HepG2 (cell line): Measurements from ENCODE around the gene ABCC8. TPM values are rescaled to one million over a fixed set of nuclear protein-coding genes. Genes with fewer than 3 reads are reported as not detected.

Experiments used
- ATAC-seq: fragments of 200-7000 bp; cut with Tn5 transposase; 3 replicates; pipeline ENCODE4 v1.9.1; 2020; ENCODE audit warnings: mild to moderate bottlenecking, moderate library complexity
- BruUV-seq: library from RNA; stranded (reverse); fragments of 400-500 nt; replicated peaks from 2 replicates; lab custom pipeline; 2021; lab: Mats Ljungman, UMichigan
- CTCF ChIA-PET: fragments of 300-600 bp; formaldehyde crosslinking; extraction: SDS; loops from one replicate; lab custom pipeline; 2021; ENCODE audit warnings: low total read pairs, inconsistent platforms, low intra/inter-chr PET ratio; lab: Yijun Ruan, JAX
- POLR2A ChIA-PET: fragments of 350-600 bp; sonication (Branson Sonifier 250); formaldehyde crosslinking; loops from one replicate; lab custom pipeline; 2020; ENCODE audit warnings: antibody characterized with exemption, inconsistent platforms; lab: Yijun Ruan, JAX
- DNase-seq: peaks from one replicate; pipeline ENCODE4 v3.0.0-alpha.2; 2015; ENCODE audit warnings: low spot score
- FAIRE-seq: peaks from 3 replicates; lab custom pipeline; 2011; peaks lifted over from hg19 to GRCh38; lab: Jason Lieb, UNC
- H2AFZ ChIP-seq: one replicate; pipeline ENCODE4 v1.6.1; 2011; ENCODE audit warnings: low read length, inconsistent platforms
- H3K27ac ChIP-seq: fragments of 300-600 bp; 3 replicates; pipeline ENCODE4 v1.8.0; 2011; ENCODE audit warnings: mixed run types, mild to moderate bottlenecking, mixed read lengths, low read length, inconsistent platforms; ENCODE audit not compliant: insufficient read depth; ENCODE audit errors: extremely low read length
- H3K27me3 ChIP-seq, 2 experiments: fragments of 200-600 bp in 1 of 2; 2 replicates in 1 of 2; 3 replicates in 1 of 2; pipeline versions ENCODE4 v1.6.0 to v1.8.0; 2011; ENCODE audit warnings: low read length in 2 of 2, mild to moderate bottlenecking in 2 of 2, moderate library complexity in 2 of 2, inconsistent platforms in 1 of 2; ENCODE audit not compliant: insufficient read depth in 2 of 2, control insufficient read depth in 1 of 2
- H3K36me3 ChIP-seq, 2 experiments: fragments of 200-600 bp in 1 of 2; replicated peaks in 1 of 2; 2 replicates in 1 of 2; 3 replicates in 1 of 2; pipeline versions ENCODE4 v1.5.1 to v1.8.0; 2011; ENCODE audit warnings: low read length in 2 of 2, inconsistent platforms in 1 of 2; ENCODE audit not compliant: insufficient read depth in 2 of 2, control insufficient read depth in 1 of 2
- H3K4me1 ChIP-seq: 2 replicates; pipeline ENCODE4 v1.5.1; 2012; ENCODE audit warnings: low read length, inconsistent platforms; ENCODE audit not compliant: insufficient read depth
- H3K4me2 ChIP-seq: 2 replicates; pipeline ENCODE4 v1.6.0; 2011; ENCODE audit warnings: low read depth, low read length, inconsistent platforms
- H3K4me3 ChIP-seq, 3 experiments: fragments of 200-600 bp in 1 of 3; sonication (generic), shearing (Covaris generic) in 1 of 3; replicated peaks in 1 of 3; 2 replicates each; pipeline ENCODE4 v1.5.1; 2011 to 2016; ENCODE audit warnings: low read length in 3 of 3, inconsistent platforms in 2 of 3, low read depth in 2 of 3, mild to moderate bottlenecking in 2 of 3, control low read depth in 1 of 3, mixed read lengths in 1 of 3; ENCODE audit not compliant: insufficient read depth in 1 of 3
- H3K79me2 ChIP-seq: one replicate; pipeline ENCODE4 v1.6.1; 2011; ENCODE audit warnings: low read length, inconsistent platforms; ENCODE audit not compliant: insufficient read depth
- H3K9ac ChIP-seq: 2 replicates; pipeline ENCODE4 v1.6.0; 2011; ENCODE audit warnings: mild to moderate bottlenecking, low read depth, low read length, inconsistent platforms; ENCODE audit not compliant: insufficient read depth
- H3K9me3 ChIP-seq: 2 replicates; pipeline ENCODE4 v1.5.1; 2012; ENCODE audit warnings: mild to moderate bottlenecking, low read length
- H4K20me1 ChIP-seq: 2 replicates; pipeline ENCODE4 v1.6.0; 2011; ENCODE audit warnings: inconsistent platforms, mild to moderate bottlenecking, low read length, moderate library complexity; ENCODE audit not compliant: insufficient read depth
- FOSL2 ChIP-seq: sonication (generic); formaldehyde crosslinking; IDR thresholded peaks from 2 replicates; pipeline ENCODE4 v1.4.0; 2020; ENCODE audit warnings: missing genetic modification reagents
- GTF2F1 ChIP-seq: fragments of 150-350 bp; IDR thresholded peaks from 2 replicates; pipeline ENCODE4 v1.6.1; 2014; ENCODE audit warnings: low read length
- MYC ChIP-seq: sonication (generic); formaldehyde crosslinking; IDR thresholded peaks from 2 replicates; pipeline ENCODE4 v1.9.0; 2021; ENCODE audit warnings: missing genetic modification reagents, borderline replicate concordance
- NFRKB ChIP-seq: fragments of 450-650 bp; IDR thresholded peaks from 2 replicates; pipeline ENCODE4 v1.6.1; 2017
- NR2F6 ChIP-seq, 2 experiments: IDR thresholded peaks; 2 replicates each; pipeline ENCODE4 v1.6.1; 2016; ENCODE audit warnings: antibody characterized with exemption in 1 of 2, mild to moderate bottlenecking in 1 of 2
- TEAD2 ChIP-seq: sonication (generic); formaldehyde crosslinking; IDR thresholded peaks from 2 replicates; pipeline ENCODE4 v1.9.0; 2021; ENCODE audit warnings: missing genetic modification reagents
- ZNF20 ChIP-seq: sonication (generic); formaldehyde crosslinking; IDR thresholded peaks from 2 replicates; pipeline ENCODE4 v1.4.0; 2020; ENCODE audit warnings: mild to moderate bottlenecking, moderate library complexity, missing genetic modification reagents
- ZNF709 ChIP-seq: sonication (generic); formaldehyde crosslinking; IDR thresholded peaks from 2 replicates; pipeline ENCODE4 v1.5.0; 2020; ENCODE audit warnings: mild to moderate bottlenecking, missing genetic modification reagents
- ZNF839 ChIP-seq: sonication (generic); formaldehyde crosslinking; IDR thresholded peaks from 2 replicates; pipeline ENCODE4 v1.4.0; 2020; ENCODE audit warnings: missing genetic modification reagents, mild to moderate bottlenecking, borderline replicate concordance
- WGBS: methylation state at CpG from one replicate; pipeline ENCODE4 v1.1.6; 2017; ENCODE audit warnings: low lambda C conversion rate; 5-methylcytosine and 5-hydroxymethylcytosine counted together
- in situ Hi-C: cut with HindIII; loops from 2 replicates; pipeline ENCODE4 v1.10.0; 2017; ENCODE audit warnings: low pct_unique_long_range_greater_than_20kb; ENCODE audit not compliant: extremely low pct_ligation_motif_present
- intact Hi-C: fragments of 100-400 bp; cut with micrococcal nuclease; formaldehyde crosslinking; loops from one replicate; pipeline ENCODE4 v1.10.0; 2022; ENCODE audit not compliant: unreplicated experiment
- polyA plus RNA-seq, 8 experiments: library from polyadenylated mRNA; depleted of rRNA in 3 of 8; stranded (reverse) in 7 of 8; unstranded in 1 of 8; fragments of >200 nt; fragmentation: Illumina TruSeq in 4 of 8; extraction: Trizol in 4 of 8; gene quantifications; 2 replicates each; pipeline versions ENCODE4 v1.2.1 to v1.2.3, GENCODE V29; 2011 to 2016; ENCODE audit warnings: low read depth in 4 of 8, missing spikeins in 1 of 8, mixed read lengths in 1 of 8; ENCODE audit not compliant: insufficient read depth in 1 of 8
- total RNA-seq, 5 experiments: library from RNA; depleted of rRNA; stranded (reverse); fragments of >200 nt; fragmentation: Illumina TruSeq; extraction: Trizol; gene quantifications; 2 replicates each; pipeline ENCODE4 v1.2.3, GENCODE V29; 2016; ENCODE audit warnings: low read depth in 1 of 5
- TF ChIP-seq, protein P1 (sequence below): sonication (generic); formaldehyde crosslinking; IDR thresholded peaks from 2 replicates; pipeline ENCODE4 v1.8.1; 2023; ENCODE audit warnings: mild to moderate bottlenecking, moderate library complexity, missing genetic modification reagents

The ABCC8 gene
- total and polyA plus RNA-seq, 2 of the 13 experiments (the other 11 are each of a cell fraction or from before 2014, with no cell fraction given) = not detected

DNA sequence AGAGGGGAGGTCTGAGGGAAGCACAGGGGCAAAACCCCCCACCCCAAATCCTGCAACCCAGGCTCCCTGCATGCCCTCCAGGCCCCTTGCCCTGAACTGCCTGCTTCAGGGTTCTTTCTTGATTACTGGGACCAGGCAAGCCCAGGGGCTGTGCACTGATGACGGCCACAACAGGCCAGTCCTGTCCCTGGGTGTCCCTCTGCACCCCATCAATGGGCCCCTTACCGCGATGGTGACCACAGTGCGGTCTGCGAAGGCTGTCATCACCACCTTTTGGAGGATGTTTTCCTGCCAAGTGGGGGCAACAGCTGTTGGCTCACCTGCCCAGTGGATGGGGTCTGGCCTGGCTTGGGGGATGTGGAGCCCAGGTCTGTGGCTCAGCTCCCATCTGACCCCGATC lies 83.2 kb downstream of the ABCC8 start (continued):
- TF ChIP-seq ZNF709 (no peak), NR2F6 (IDR thresholded peaks at IDR 0.05) (no peak), NR2F6 (CRISPR knock-in tag; IDR thresholded peaks at IDR 0.05) (no peak), GTF2F1 (no peak), ZNF839 (no peak), ZNF20 (CRISPR knock-in tag) (no peak)
- TF ChIP-seq, protein P1, sequence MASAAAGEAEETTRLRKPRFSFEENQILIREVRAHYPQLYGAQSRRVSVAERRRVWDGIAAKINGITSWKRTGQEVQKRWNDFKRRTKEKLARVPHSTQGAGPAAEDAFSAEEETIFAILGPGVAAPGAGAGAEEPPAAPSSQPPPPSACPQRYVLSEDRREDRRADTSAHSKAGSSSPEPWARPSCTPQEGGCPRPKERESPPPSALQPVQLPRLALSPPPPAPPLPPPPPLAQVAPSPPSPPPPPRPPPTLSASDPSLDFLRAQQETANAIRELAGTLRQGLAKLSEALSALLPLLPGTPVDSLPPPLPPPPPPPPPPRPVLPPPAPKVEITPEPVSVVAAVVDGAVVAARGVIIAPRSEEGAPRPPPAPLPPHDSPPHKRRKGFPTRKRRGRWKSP (CRISPR knock-in tag) = no peak

DNA sequence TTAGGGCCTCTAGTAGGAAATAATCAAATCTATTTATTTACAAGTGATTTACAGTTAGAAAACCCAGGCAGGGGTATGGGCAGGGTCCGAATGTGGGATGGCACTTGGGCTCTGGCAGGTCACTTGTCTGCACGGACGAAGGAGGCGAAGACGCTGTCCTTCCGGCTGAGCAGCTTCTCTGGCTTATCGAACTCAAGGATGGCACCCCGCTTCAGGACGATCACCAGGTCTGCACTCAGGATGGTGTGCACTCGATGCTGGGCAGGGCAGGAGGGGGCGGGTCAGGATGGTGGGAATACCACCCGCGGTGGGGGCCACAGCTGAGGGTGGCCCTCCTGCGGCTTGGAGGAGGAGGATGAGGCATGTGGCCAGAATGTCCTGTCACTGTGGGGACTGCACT lies 83.8 kb downstream of the ABCC8 start:
- intact Hi-C loops = no loop called here
- no TSS peak for BruUV-seq
- Histone ChIP-seq H4K20me1 (no peaks in the 10 kb centered on the region), H3K9ac (no peak overlapping the region), H2AFZ (no peak overlapping the region), H3K4me1 (0 out of 2 replicates have a peak, but pooled peaks cover 5% of the 10 kb centered on the region), H3K4me2 (no peak overlapping the region), H3K79me2 (no peaks in the 10 kb centered on the region), H3K36me3 (no peaks in the 10 kb centered on the region), H3K27me3 (peaks cover 2 to 43% of the 10 kb centered on the region in 2 experiments), H3K27ac (no peak overlapping the region), H3K4me3 (no peak overlapping the region), H3K9me3 (no peaks in the 10 kb centered on the region)
- CTCF ChIA-PET = no interaction called here
- DNase-seq (no peak), FAIRE-seq (no peak), ATAC-seq (no peak)
- POLR2A ChIA-PET = no interaction called here
- TF ChIP-seq TEAD2 (CRISPR knock-in tag) (no peak), MYC (CRISPR knock-in tag) (no peak), NFRKB (no peak), FOSL2 (CRISPR knock-in tag) (no peak)
- in situ Hi-C loops = no loop called here
- 57% methylated on average over 7 of the region's 14 CpGs for WGBS
